NCI-H146 treated with DMSO at 0.1 percent for 48 hours (cell line): Measurements from ENCODE around the gene GMCL2.
A peak's percentile ranks its signal among the peaks of the same experiment; 100 is the strongest.
"Not testable (repeated sequence)": the region's sequence is repeated elsewhere in the genome, so short reads cannot be mapped to it uniquely, and the experiment has no call there.

Experiments used
- DNase-seq: peaks from one replicate; lab custom pipeline; 2025; ENCODE audit not compliant: unreplicated experiment; lab: John Stamatoyannopoulos, UW

The GMCL2 gene

DNA sequence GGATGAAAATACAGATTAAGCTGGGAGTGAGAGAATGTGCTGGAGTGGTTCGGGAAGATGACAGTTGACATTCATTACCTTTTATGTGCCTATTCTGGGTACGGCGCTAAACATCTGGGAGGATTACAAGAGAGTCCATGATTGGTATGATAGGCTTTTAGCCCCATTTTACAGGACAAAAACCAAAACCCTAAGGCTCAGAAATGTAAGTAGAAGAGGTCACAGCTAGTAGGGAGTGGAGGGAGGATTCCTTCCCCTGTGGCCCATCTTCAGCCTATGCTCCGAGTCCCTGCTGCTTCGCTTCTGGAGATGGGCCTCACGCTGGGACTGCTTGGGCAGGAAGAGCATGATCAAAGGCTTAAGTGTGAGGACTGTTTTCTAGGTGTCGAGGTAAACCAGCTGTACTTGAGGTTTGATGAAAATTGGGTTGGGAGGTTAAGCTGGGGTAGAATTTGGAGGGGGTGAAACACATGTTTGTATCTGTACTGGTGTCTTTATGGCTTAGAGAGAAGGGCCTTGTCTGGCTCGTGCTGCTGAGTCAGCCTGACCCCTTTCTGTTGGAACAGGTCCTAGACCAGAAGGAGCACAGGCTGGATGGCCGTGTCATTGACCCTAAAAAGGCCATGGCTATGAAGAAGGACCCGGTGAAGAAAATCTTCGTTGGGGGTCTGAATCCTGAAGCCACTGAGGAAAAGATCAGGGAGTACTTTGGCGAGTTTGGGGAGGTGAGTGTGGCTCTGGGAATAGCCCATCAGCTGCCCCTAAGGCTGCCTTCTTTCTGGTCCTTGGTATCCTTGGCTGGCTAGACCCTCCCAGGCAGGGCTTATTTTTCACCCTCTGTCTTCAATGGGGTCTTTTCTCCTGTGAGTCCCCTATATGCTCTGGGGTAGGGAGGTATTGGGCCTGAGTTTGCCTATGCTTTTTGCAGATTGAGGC lies 19.3 kb upstream of the GMCL2 start:
- DNase-seq = no peak

DNA sequence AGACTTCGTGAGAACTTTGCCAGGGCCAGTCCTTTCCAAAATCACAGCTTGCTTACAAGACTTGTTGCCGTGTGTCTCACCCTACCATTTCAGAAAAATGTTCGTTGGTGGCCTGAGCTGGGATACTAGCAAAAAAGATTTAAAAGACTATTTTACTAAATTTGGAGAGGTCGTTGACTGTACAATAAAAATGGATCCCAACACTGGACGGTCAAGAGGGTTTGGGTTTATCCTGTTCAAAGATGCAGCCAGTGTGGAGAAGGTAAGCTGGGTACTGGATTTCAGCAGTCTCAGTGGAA lies 18.5 kb upstream of the GMCL2 start:
- no peak for DNase-seq

DNA sequence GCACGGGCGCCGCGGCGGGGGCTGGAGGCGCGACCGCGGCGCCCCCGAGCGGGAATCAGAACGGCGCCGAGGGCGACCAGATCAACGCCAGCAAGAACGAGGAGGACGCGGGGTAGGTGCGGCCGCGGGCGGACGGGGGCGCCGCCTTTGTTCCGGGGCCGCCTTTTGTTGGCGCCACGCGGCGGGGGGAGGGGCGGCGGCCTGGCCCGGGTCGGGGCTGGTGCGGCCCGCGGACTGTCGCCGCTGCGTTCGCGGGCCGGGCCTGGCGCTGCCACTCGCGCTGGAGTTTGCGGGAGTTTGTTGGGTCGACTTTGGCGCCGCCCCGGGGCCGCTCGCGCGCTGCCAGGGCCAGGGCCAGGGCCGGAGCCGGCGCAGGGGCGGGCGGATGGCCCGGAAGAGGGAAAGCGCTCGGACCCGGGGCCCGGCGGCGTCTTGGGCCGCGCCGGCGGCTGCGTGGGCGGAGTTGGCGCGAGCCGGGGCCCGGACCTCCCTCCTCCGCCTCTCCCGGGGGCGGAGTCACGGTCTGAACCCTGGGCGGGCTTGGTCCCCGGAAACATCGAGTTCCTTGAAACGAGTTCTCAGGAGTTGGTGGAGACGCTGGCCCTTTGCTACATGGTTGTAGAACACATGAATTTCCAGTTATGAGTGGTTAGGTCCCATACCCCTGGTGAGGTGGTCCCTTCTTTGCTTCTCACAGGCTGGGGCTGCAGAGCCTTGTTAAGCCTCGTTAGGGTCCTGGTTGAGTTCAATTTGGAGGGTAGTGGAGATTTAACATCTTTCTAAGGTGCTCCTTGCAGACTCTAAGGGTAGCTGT lies 18.0 kb upstream of the GMCL2 start:
- peak; percentile 10 for DNase-seq

DNA sequence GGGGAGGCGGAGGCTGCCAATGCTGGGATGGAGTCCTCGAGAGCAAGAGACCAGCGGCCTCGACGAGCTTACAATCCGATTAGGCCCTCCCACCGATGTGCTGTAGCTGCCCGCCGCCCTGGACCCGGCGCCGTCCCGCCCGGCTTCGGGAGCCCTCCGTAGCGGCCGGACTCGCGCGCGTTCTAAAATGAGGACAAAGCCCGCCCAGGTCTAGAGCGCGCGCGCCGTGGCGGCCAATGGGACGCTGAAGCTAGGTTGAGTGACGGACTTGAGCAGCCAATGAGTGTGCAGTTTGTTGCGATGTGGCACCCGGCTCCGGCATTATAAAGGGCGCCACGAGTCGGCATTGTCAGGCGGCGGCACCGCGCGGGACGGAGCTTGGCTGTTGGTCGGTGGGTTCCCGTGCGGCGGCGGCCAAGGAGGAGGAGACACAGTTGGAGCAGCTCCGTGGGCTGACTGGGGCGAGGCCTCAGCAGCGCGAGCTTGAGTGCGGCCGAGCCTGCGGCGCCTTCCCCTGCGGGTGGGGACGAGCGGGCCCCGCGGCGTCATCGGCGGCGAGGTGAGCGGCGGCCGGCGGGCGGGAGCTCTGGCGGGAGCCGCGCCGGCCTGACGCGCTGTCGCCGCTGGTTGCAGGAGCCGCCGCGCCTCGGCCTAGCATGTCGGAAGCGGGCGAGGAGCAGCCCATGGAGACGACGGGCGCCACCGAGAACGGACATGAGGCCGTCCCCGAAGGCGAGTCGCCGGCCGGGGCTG lies 17.2 kb upstream of the GMCL2 start, which contains the start of gene HNRNPAB:
HNRNPAB (plus strand) TSS at position 352 of the 753 bp plus-strand sequence; CDS start at position 657, 305 bp downstream.
- peak; percentile 69 for DNase-seq

DNA sequence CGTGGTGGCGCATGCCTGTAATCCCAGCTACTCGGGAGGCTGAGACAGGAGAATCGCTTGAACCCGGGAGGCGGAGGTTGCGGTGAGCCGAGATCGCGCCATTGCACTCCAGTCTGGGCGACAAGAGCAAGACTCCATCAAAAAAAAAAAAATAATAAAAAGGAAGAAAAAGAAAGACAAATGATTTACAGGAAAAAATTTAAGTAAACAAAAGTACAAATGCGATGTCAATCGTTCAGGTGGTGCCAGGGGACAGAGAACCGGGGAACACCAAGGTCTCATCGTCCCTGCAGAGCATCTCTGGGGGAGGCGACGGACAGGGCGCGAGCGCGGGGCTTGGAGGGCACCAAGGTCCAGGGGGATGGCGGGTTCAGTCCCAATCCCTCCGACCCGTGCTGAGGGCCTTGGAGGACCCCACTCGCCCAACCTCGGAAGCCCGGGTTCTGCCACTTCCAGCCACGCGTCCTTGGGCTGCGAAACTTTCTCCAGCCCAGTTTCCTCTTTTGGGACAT lies 16.6 kb upstream of the GMCL2 start:
- DNase-seq = no peak

DNA sequence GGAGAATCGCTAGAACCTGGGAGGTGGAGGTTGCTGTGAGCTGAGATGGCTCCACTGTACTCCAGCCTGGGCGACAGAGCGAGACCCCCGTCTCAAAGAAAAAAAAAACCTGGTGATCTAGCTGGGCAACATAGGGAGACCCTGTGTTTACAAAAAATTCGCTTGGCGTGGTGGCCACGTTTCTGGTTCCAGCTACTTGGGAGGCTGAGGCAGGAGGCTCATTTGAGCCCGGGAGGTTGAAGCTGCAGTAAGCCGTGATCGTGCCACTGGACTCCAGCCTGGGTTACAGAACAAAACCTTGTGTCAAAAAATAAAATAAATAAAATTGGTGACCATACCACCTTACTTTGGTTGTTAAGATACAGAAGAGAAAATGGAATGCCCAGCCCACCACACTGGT lies 15.4 kb upstream of the GMCL2 start:
- no peak for DNase-seq

- DNase-seq = no peak
Measured at GRCh38 chr5:178201927-178202235, 14.7 kb upstream of the GMCL2 start.

DNA sequence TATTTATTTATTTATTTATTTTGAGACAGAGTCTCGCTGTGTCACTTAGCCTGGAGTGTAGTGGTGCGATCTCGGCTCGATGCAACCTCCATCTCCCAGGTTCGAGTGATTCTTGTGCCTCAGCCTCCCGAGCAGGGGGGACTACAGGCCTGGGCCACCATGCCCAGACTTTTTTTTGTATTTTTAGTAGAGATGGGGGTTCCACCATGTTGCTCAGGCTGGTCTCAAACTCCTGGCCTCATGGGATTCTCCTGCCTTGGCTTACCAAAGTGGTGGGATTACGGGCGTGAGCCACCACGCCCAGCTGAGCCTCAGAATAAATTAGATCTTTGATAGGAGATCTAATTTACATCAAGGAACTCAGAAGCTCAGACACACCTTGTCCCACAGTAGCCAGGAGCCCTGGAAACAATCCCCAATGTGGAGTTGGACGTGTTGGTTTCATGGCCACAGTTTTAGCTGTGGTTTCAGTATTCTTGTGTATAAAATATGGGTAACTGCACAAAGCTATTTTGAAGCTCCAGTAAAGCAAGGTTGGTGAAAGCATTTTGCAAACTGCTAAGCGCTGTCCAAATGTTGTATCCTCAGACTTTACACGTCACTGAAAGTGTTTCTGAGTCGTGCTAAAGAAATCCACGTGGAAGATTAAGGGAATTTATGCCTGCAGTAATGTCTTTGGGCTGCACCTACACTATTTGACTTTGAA lies 14.2 kb upstream of the GMCL2 start:
- no peak for DNase-seq

GRCh38 chr5:178199581-178200434 lies 12.6 kb upstream of the GMCL2 start:
- DNase-seq = no peak

DNA sequence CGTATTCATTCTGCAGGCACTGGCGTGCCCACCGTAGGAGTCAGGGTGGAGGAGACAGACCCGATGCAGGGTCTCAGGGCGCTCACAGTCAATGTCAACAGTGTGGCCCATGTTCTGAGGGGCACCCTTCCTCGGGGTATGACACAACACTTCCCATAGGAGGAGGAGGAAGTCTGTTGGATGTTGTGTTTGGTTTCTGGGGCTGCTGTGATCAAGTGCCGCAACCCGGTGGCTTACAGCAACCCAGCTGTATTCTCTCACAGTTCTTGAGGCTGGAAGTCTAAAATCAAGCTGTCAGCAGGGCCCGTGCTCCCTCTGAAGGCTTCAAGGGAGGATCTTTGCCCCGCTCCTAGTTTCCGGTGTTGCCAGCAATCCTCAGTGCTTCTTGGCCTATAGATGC lies 11.5 kb upstream of the GMCL2 start:
- DNase-seq = no peak

GRCh38 chr5:178198151-178198550 lies 11.0 kb upstream of the GMCL2 start:
- DNase-seq = not testable (repeated sequence)

DNA sequence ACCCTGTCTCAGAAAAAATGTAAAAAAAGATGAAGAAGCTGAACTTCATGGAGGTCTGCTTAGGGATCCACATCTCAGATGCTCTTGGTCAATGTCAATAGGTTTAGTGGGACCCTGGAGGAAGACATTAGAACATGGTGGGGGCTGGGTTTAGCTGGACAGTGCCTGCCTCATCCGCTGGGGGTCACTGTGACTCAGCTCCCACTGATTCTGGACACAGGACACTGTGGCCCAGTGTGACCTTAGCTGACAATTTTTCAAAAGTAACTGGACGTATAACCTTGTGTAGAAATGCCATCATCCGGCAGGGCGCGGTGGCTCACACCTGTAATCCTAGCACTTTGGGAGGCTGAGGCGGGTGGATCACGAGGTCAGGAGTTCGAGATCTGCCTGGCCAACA lies 9.8 kb upstream of the GMCL2 start:
- DNase-seq = no peak

- DNase-seq = no peak
Measured at GRCh38 chr5:178196281-178196812, 9.2 kb upstream of the GMCL2 start.

DNA sequence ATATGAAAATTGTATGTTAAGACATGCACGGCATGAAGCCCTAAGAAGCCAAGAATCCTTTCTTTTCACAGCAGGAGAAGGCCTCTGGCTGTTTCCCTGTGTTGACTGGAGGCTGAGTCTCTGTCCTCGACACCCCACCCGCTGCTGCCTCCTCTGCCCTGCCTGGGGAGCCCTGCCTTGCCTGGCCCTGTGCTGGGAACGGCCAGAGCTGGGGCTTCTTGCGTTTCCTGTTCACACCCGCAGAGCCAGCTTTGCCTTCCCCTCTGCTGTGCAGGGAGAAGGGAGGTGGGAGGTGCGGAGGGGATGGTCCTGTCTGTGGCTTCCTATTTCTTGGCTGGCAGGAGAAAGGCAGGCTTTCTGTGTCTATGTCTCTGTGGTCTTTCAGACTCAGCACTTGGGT lies 6.9 kb upstream of the GMCL2 start:
- DNase-seq = no peak

GRCh38 chr5:178193251-178193809 lies 6.2 kb upstream of the GMCL2 start:
- DNase-seq = no peak

- DNase-seq = no peak
Measured at GRCh38 chr5:178192787-178193186, 5.6 kb upstream of the GMCL2 start.

DNA sequence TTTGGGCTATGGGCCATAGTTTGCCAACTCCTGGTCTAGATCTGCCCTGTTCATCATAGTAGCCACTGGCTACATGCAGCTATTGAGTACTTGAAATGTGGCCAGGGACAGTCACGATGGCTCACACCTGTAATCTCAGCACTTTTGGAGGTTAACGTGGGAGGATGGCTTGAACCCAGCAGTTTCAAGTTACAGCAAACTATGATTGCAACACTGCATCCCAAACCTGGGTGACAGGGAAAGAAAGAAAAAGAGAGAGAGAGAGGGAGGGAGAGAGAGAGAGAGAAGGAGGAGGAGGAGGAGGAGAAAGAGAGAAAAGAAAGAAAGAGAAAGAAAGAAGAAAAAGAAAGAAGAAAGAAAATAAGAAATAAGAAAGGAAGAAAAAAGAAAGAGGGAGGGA lies 5.1 kb upstream of the GMCL2 start:
- DNase-seq = no peak

- DNase-seq = no peak
Measured at GRCh38 chr5:178191661-178192060, 4.5 kb upstream of the GMCL2 start.

DNA sequence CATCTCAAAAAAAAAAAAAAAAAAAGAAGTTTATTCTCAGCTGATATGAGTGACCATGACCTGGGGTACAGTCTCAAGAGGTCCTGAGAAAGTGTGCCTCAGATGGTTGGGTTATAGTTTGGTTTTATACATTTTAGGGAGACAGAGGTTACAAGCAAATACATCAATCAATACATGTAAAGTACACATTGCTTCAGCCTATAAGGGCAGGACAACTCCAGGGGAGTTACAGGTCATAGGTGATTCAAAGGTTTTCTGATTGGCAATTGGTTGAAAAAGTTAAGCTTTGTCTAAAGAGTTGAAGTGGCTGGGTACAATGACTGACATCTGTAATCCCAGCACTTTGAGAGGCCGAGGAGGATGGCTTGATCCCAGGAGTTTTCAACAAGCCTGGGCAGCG lies 2.3 kb upstream of the GMCL2 start:
- no peak for DNase-seq
